ENCODE results near the gene ACAP3.

ACAP3 gene

DNA sequence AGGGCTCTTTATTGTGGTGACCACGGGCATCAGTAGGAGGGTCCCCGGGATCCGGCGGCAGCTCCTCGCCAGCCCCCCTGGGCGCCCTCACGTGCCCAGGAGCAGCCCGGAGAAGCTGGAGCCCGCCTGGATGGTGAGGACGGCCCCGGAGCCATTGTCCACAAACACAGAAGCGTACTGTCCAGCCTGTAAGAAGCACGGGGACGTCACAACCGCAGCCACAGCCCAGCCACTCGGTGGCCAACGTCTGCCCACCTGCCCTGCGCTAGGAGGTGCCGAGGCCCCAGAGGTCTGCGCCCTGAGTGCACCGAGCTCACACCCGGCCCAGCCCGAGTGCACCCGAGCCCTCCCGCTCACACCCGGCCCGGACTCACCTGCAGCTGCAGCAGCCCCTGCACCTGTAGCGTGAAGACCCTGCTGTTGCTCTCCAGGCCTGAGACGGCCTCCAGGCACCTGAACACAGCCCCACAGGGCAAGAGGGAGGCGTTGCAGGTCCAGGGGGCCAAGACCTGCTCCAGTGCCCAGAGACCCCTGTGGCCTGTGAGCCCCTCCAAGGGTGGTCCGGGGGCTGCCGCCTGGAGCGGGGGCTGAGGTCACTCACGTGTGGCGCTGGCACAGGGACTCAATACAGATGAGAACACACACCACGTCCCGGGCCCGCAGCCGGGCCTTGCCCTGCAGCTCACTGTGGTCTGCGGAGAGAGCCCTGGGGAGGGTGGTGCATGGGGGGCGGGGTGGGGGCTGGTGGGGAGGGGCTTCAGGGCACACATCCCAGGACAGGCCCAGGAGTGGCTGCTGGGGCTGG, 65.1 kb downstream of the ACAP3 start:
- DNase-seq: no peak

Data from NCI-H1092 treated with DMSO at 0.1 percent for 48 hours (cell line).